ENCODE data around the gene CRYAA. TPM values are rescaled to one million over a fixed set of nuclear protein-coding genes. Genes with fewer than 3 reads are reported as not detected.

Gene CRYAA
- total RNA-seq, 1 donor = not detected

- no peak for TF ChIP-seq CTCF (IDR thresholded peaks at IDR 0.05; ENCODE audit: insufficient read depth, low read depth, low read length)
- DNase-seq (ENCODE audit: low read depth) = no peak
- H3K4me3 ChIP-seq (ENCODE audit: low read depth, low read length) = no peak overlapping the region
Measured at GRCh38 chr21:43189936-43190335, 21.1 kb downstream of the CRYAA start.

GRCh38 chr21:43190544-43190943 is 21.7 kb downstream of the CRYAA start:
- H3K4me3 ChIP-seq (ENCODE audit: low read depth, low read length) = no peak overlapping the region
- DNase-seq (ENCODE audit: low read depth) = no peak
- no peak for TF ChIP-seq CTCF (IDR thresholded peaks at IDR 0.05; ENCODE audit: insufficient read depth, low read depth, low read length)

GRCh38 chr21:43190951-43191350 is 22.1 kb downstream of the CRYAA start:
- H3K4me3 ChIP-seq (ENCODE audit: low read depth, low read length) = no peak overlapping the region
- no peak for TF ChIP-seq CTCF (IDR thresholded peaks at IDR 0.05; ENCODE audit: insufficient read depth, low read depth, low read length)
- DNase-seq (ENCODE audit: low read depth) = no peak

- no peak for DNase-seq (ENCODE audit: low read depth)
- no peak for TF ChIP-seq CTCF (IDR thresholded peaks at IDR 0.05; ENCODE audit: insufficient read depth, low read depth, low read length)
- no peak overlapping the region for H3K4me3 ChIP-seq (ENCODE audit: low read depth, low read length)
Measured at GRCh38 chr21:43191521-43191920, 22.7 kb downstream of the CRYAA start.

- H3K4me3 ChIP-seq (ENCODE audit: low read depth, low read length) = no peak overlapping the region
- no peak for TF ChIP-seq CTCF (IDR thresholded peaks at IDR 0.05; ENCODE audit: insufficient read depth, low read depth, low read length)
- DNase-seq (ENCODE audit: low read depth) = no peak
Measured at GRCh38 chr21:43191971-43192370, 23.2 kb downstream of the CRYAA start.

- H3K4me3 ChIP-seq (ENCODE audit: low read depth, low read length) = no peak overlapping the region
- DNase-seq (ENCODE audit: low read depth) = no peak
- TF ChIP-seq CTCF (IDR thresholded peaks at IDR 0.05; ENCODE audit: insufficient read depth, low read depth, low read length) = no peak
Measured at GRCh38 chr21:43192501-43193081, 23.8 kb downstream of the CRYAA start.

- no peak overlapping the region for H3K4me3 ChIP-seq (ENCODE audit: low read depth, low read length)
- no peak for TF ChIP-seq CTCF (IDR thresholded peaks at IDR 0.05; ENCODE audit: insufficient read depth, low read depth, low read length)
- DNase-seq (ENCODE audit: low read depth) = no peak
Measured at GRCh38 chr21:43193088-43193650, 24.4 kb downstream of the CRYAA start.
